Right lobe of liver (tissue), 6 donors: ENCODE measurements around the gene YWHAB. TPM values are rescaled to one million over a fixed set of nuclear protein-coding genes. Genes with fewer than 3 reads are reported as not detected.

Source experiments
- ATAC-seq, 4 donors: fragments of 200-7000 bp; cut with Tn5 transposase; one replicate each; pipeline ENCODE4 v1.9.1; 2020; ENCODE audit warnings: mild to moderate bottlenecking in 4 of 4, moderate library complexity in 4 of 4
- DNase-seq, 3 donors: peaks; one replicate each; pipeline ENCODE4 v3.0.0-alpha.2; 2020
- H3K27ac ChIP-seq, 3 donors: fragments of 200-600 bp; one replicate each; pipeline ENCODE4 v1.8.0; 2022
- H3K27me3 ChIP-seq, 2 donors: fragments of 200-600 bp; one replicate each; pipeline ENCODE4 v1.8.0; 2022
- H3K36me3 ChIP-seq, 4 donors: fragments of 200-600 bp; sonication (generic) in 1 of 4; one replicate each; pipeline versions ENCODE4 v1.5.1 to v1.8.0; 2017 to 2022; ENCODE audit warnings: control low read depth in 1 of 4
- H3K4me1 ChIP-seq, 4 donors: fragments of 200-600 bp; sonication (generic) in 1 of 4; one replicate each; pipeline versions ENCODE4 v1.5.1 to v1.8.0; 2017 to 2022; ENCODE audit warnings: control low read depth in 1 of 4
- H3K4me3 ChIP-seq, 3 donors: fragments of 200-600 bp; one replicate each; pipeline ENCODE4 v1.8.0; 2022
- H3K9me3 ChIP-seq, 4 donors: fragments of 200-600 bp; sonication (generic) in 1 of 4; one replicate each; pipeline versions ENCODE4 v1.5.1 to v1.8.0; 2017 to 2022; ENCODE audit warnings: control low read depth in 1 of 4
- CTCF ChIP-seq, 4 donors: fragments of 200-600 bp in 3 of 4; fragments of 450-650 bp in 1 of 4; IDR thresholded peaks; one replicate each; pipeline versions ENCODE4 v1.5.1 to v1.8.0; 2016 to 2022; ENCODE audit warnings: antibody characterized with exemption in 4 of 4, mild to moderate bottlenecking in 2 of 4
- POLR2A ChIP-seq: fragments of 450-650 bp; IDR thresholded peaks from one replicate; pipeline ENCODE4 v1.6.1; 2017; ENCODE audit warnings: antibody characterized with exemption, mild to moderate bottlenecking
- WGBS: methylation state at CpG from one replicate; pipeline ENCODE4 v1.1.6; 2018; ENCODE audit warnings: low coverage, low lambda C conversion rate; ENCODE audit not compliant: insufficient coverage; ENCODE audit errors: missing lambda C conversion rate; 5-methylcytosine and 5-hydroxymethylcytosine counted together
- intact Hi-C, 2 donors: fragments of 100-400 bp; cut with DNase I; formaldehyde crosslinking; loops; one replicate each; pipeline versions ENCODE4 v1.11.2 to v1.14.1; 2022
- long read RNA-seq: library from polyadenylated mRNA; unstranded; transcript quantifications from one replicate; pipeline ENCODE4 v2.0.0, GENCODE V29; 2019
- total RNA-seq, 6 experiments: library from RNA; depleted of rRNA in 2 of 6; stranded (reverse); fragments of >200 nt in 2 of 6; fragmentation: NEBNext Ultra II Directional in 3 of 6; extraction: Animal tissue kit (Norgen Biotek cat#: 25700) in 3 of 6; gene quantifications; one replicate each; pipeline versions ENCODE4 v1.1.0 to v1.2.4, GENCODE V29; 2016 to 2023
- donor health status: DM: no; HTN: yes; CAD: no.
- donor health status: DM: no; HTN: no; CAD: no.
- donor health status: DM: no; HTN: no; CAD: no.
- donor health status: DM: no; HTN: yes; CAD: no.
- donor health status: DM: no; HTN: yes; CAD: no.

The YWHAB gene
- 10 to 100 TPM; 48.7 to 71.1 (median 54.5) TPM for total RNA-seq
- long read RNA-seq, transcript YWHAB-201 (6 exons, 3,049 nt) = major isoform, 27 of 37 reads
- long read RNA-seq, partial matches to known transcripts = 2 of 37 reads
- long read RNA-seq, other reads (novel, unspliced or antisense) = 6 of 37 reads

GRCh38 chr20:44885392-44886265, at the start of gene YWHAB:
YWHAB (plus strand) TSS chr20:44885705; CDS start chr20:44901534, 15,829 bp downstream.
- H3K27me3 ChIP-seq = no peaks in the 10 kb centered on the region
- H3K4me1 ChIP-seq = peaks cover 0 to 41% (median 15%) of the 10 kb centered on the region in 4 donors
- under 1% methylated on average over 38 of the region's 88 CpGs for whole genome bisulfite sequencing

GRCh38 chr20:44836601-44837120, 48.8 kb upstream of the YWHAB start:
- no peak overlapping the region for H3K4me3 ChIP-seq
- TF ChIP-seq CTCF (IDR thresholded peaks at IDR 0.05) = no peak
- no peak overlapping the region for H3K27ac ChIP-seq
- no peaks in the 10 kb centered on the region for H3K4me1 ChIP-seq
- H3K27me3 ChIP-seq = no peaks in the 10 kb centered on the region
- H3K36me3 ChIP-seq = no peaks in the 10 kb centered on the region
- 77% methylated on average over 12 of the region's 12 CpGs for WGBS
- no peak for ATAC-seq
- no peak for DNase-seq
- intact Hi-C loops = no loop called here
- no peaks in the 10 kb centered on the region for H3K9me3 ChIP-seq

More at GRCh38 chr20:44885392-44886265, at the start of gene YWHAB:
- Histone ChIP-seq H3K4me3 (peak within 1 kb of the TSS; percentile 97 to 98 (median 97)), H3K27ac (peak within 1 kb of the TSS; percentile 88 to 95 (median 94)), H3K9me3 (no peaks in the 10 kb centered on the region), H3K36me3 (no peaks in the 10 kb centered on the region)
- intact Hi-C loops = no loop called here
- peak in 3 of 4 donors; percentile 5 to 20 (median 7) for TF ChIP-seq CTCF (IDR thresholded peaks at IDR 0.05)
- TF ChIP-seq POLR2A = peak; percentile 91
- peak; percentile 99 for DNase-seq
- peak; percentile 99 for ATAC-seq

- ATAC-seq (no peak), DNase-seq (no peak)
- H3K27me3 ChIP-seq = no peaks in the 10 kb centered on the region
Observed at GRCh38 chr20:44837946-44838345, 47.6 kb upstream of the YWHAB start.

GRCh38 chr20:44838521-44838920, 47.0 kb upstream of the YWHAB start:
- 100% methylated on average over 1 of the region's 1 CpG for WGBS
- DNase-seq (no peak), ATAC-seq (no peak)
- intact Hi-C loops = no loop called here
- H3K4me3 ChIP-seq = no peak overlapping the region
- H3K4me1 ChIP-seq = no peaks in the 10 kb centered on the region
- no peak overlapping the region for H3K27ac ChIP-seq
- no peak for TF ChIP-seq CTCF (IDR thresholded peaks at IDR 0.05)
- TF ChIP-seq POLR2A = no peak
- H3K9me3 ChIP-seq = no peaks in the 10 kb centered on the region
- H3K36me3 ChIP-seq = no peaks in the 10 kb centered on the region
- no peaks in the 10 kb centered on the region for H3K27me3 ChIP-seq

More at GRCh38 chr20:44837946-44838345, 47.6 kb upstream of the YWHAB start:
- intact Hi-C loops = no loop called here
- Histone ChIP-seq H3K4me1 (no peaks in the 10 kb centered on the region), H3K36me3 (no peaks in the 10 kb centered on the region), H3K9me3 (no peaks in the 10 kb centered on the region), H3K27ac (no peak overlapping the region), H3K4me3 (no peak overlapping the region)
- no peak for TF ChIP-seq CTCF (IDR thresholded peaks at IDR 0.05)
- TF ChIP-seq POLR2A = no peak
- 21% methylated on average over 3 of the region's 3 CpGs for WGBS
